ENCODE results near the gene PIGS.

Gene PIGS

GRCh38 chr17:28544402-28545140, 26.8 kb downstream of the PIGS start:
- DNase-seq (ENCODE audit: extremely low read depth, low read depth): no peak
- no peak for TF ChIP-seq CTCF (IDR thresholded peaks at IDR 0.05; ENCODE audit: low read depth, low read length)

GRCh38 chr17:28541439-28541838, 29.9 kb downstream of the PIGS start:
- no peak for DNase-seq (ENCODE audit: extremely low read depth, low read depth)
- no peak for TF ChIP-seq CTCF (IDR thresholded peaks at IDR 0.05; ENCODE audit: low read depth, low read length)

- no peak for TF ChIP-seq CTCF (IDR thresholded peaks at IDR 0.05; ENCODE audit: low read depth, low read length)
- DNase-seq (ENCODE audit: extremely low read depth, low read depth): no peak
Observed at GRCh38 chr17:28540231-28540630, 31.1 kb downstream of the PIGS start.

- TF ChIP-seq CTCF (IDR thresholded peaks at IDR 0.05; ENCODE audit: low read depth, low read length): no peak
- DNase-seq (ENCODE audit: extremely low read depth, low read depth): no peak
Observed at GRCh38 chr17:28538296-28538895, 32.9 kb downstream of the PIGS start.

- no peak for DNase-seq (ENCODE audit: extremely low read depth, low read depth)
- no peak for TF ChIP-seq CTCF (IDR thresholded peaks at IDR 0.05; ENCODE audit: low read depth, low read length)
Observed at GRCh38 chr17:28537219-28537610, 34.1 kb downstream of the PIGS start.

- no peak for TF ChIP-seq CTCF (IDR thresholded peaks at IDR 0.05; ENCODE audit: low read depth, low read length)
- no peak for DNase-seq (ENCODE audit: extremely low read depth, low read depth)
Observed at GRCh38 chr17:28536532-28537218, 34.6 kb downstream of the PIGS start.

GRCh38 chr17:28534740-28535375, 36.5 kb downstream of the PIGS start:
- TF ChIP-seq CTCF (IDR thresholded peaks at IDR 0.05; ENCODE audit: low read depth, low read length): no peak
- DNase-seq (ENCODE audit: extremely low read depth, low read depth): no peak
